HepG2 (cell line): ENCODE data around the gene PIEZO1. TPM values are rescaled to one million over a fixed set of nuclear protein-coding genes. Genes with fewer than 3 reads are reported as not detected.

Source experiments
- ARHGAP35 ChIP-seq: sonication (generic); formaldehyde crosslinking; IDR thresholded peaks from 2 replicates; pipeline ENCODE4 v1.9.0; 2022; ENCODE audit warnings: mild to moderate bottlenecking, inconsistent platforms, moderate library complexity, missing genetic modification reagents, borderline replicate concordance
- ATRX ChIP-seq: sonication (generic); formaldehyde crosslinking; IDR thresholded peaks from 2 replicates; pipeline ENCODE4 v1.4.0; 2020; ENCODE audit warnings: missing genetic modification reagents, borderline replicate concordance
- DPF2 ChIP-seq: sonication (generic); formaldehyde crosslinking; IDR thresholded peaks from 2 replicates; pipeline ENCODE4 v1.4.0; 2020; ENCODE audit warnings: mild to moderate bottlenecking, low read depth, missing genetic modification reagents, borderline replicate concordance
- FOXK2 ChIP-seq: fragments of 450-650 bp; IDR thresholded peaks from 2 replicates; pipeline ENCODE4 v1.6.1; 2016
- IRF2 ChIP-seq: IDR thresholded peaks from 2 replicates; pipeline ENCODE4 v1.6.1; 2018; ENCODE audit warnings: missing genetic modification reagents, missing compliant biosample characterization
- KLF13 ChIP-seq: sonication (generic); formaldehyde crosslinking; IDR thresholded peaks from 2 replicates; pipeline ENCODE4 v1.4.0; 2020; ENCODE audit warnings: mild to moderate bottlenecking, missing genetic modification reagents
- KLF15 ChIP-seq: sonication (generic); formaldehyde crosslinking; IDR thresholded peaks from 2 replicates; pipeline ENCODE4 v1.8.1; 2023; ENCODE audit warnings: borderline replicate concordance, mild to moderate bottlenecking, inconsistent platforms, missing genetic modification reagents, mixed read lengths
- KMT2B ChIP-seq: IDR thresholded peaks from 2 replicates; pipeline ENCODE4 v1.6.1; 2016; ENCODE audit warnings: missing genetic modification reagents, missing compliant biosample characterization
- NFE2L2 ChIP-seq: fragments of 150-350 bp; IDR thresholded peaks from 2 replicates; pipeline ENCODE4 v1.6.1; 2014; ENCODE audit warnings: low read length
- RBAK ChIP-seq: sonication (generic); formaldehyde crosslinking; IDR thresholded peaks from 2 replicates; pipeline ENCODE4 v1.5.1; 2020; ENCODE audit warnings: mild to moderate bottlenecking, missing genetic modification reagents
- RCOR2 ChIP-seq: IDR thresholded peaks from 2 replicates; pipeline ENCODE4 v1.6.1; 2016; ENCODE audit warnings: missing biosample characterization, missing genetic modification reagents
- REXO4 ChIP-seq: sonication (generic); formaldehyde crosslinking; IDR thresholded peaks from 2 replicates; pipeline ENCODE4 v1.8.0; 2022; ENCODE audit warnings: missing genetic modification reagents, mild to moderate bottlenecking, borderline replicate concordance
- RXRA ChIP-seq: sonication (generic); formaldehyde crosslinking; IDR thresholded peaks from 2 replicates; pipeline ENCODE4 v1.5.1; 2020; ENCODE audit warnings: missing genetic modification reagents
- SP4 ChIP-seq: sonication (generic); formaldehyde crosslinking; IDR thresholded peaks from 2 replicates; pipeline ENCODE4 v1.8.1; 2023; ENCODE audit warnings: mild to moderate bottlenecking, missing genetic modification reagents
- ZGPAT ChIP-seq: IDR thresholded peaks from 2 replicates; pipeline ENCODE4 v1.6.1; 2016; ENCODE audit warnings: mild to moderate bottlenecking
- ZNF160 ChIP-seq: sonication (generic); formaldehyde crosslinking; IDR thresholded peaks from 2 replicates; pipeline ENCODE4 v1.8.0; 2022; ENCODE audit warnings: mild to moderate bottlenecking, inconsistent platforms, missing genetic modification reagents
- ZNF280D ChIP-seq: sonication (generic); formaldehyde crosslinking; IDR thresholded peaks from 2 replicates; pipeline ENCODE4 v1.5.1; 2020; ENCODE audit warnings: mild to moderate bottlenecking, missing genetic modification reagents
- ZNF615 ChIP-seq: sonication (generic); formaldehyde crosslinking; IDR thresholded peaks from 2 replicates; pipeline ENCODE4 v1.5.0; 2020; ENCODE audit warnings: mild to moderate bottlenecking, missing genetic modification reagents, borderline replicate concordance
- polyA plus RNA-seq, 8 experiments: library from polyadenylated mRNA; depleted of rRNA in 3 of 8; stranded (reverse) in 7 of 8; unstranded in 1 of 8; fragments of >200 nt; fragmentation: Illumina TruSeq in 4 of 8; extraction: Trizol in 4 of 8; gene quantifications; 2 replicates each; pipeline versions ENCODE4 v1.2.1 to v1.2.3, GENCODE V29; 2011 to 2016; ENCODE audit warnings: low read depth in 4 of 8, missing spikeins in 1 of 8, mixed read lengths in 1 of 8; ENCODE audit not compliant: insufficient read depth in 1 of 8
- total RNA-seq, 5 experiments: library from RNA; depleted of rRNA; stranded (reverse); fragments of >200 nt; fragmentation: Illumina TruSeq; extraction: Trizol; gene quantifications; 2 replicates each; pipeline ENCODE4 v1.2.3, GENCODE V29; 2016; ENCODE audit warnings: low read depth in 1 of 5
- TF ChIP-seq, protein P1 (sequence below): sonication (generic); formaldehyde crosslinking; IDR thresholded peaks from 2 replicates; pipeline ENCODE4 v1.5.0; 2020; ENCODE audit warnings: missing genetic modification reagents, mild to moderate bottlenecking, borderline replicate concordance
- TF ChIP-seq, protein P2 (sequence below): sonication (generic); formaldehyde crosslinking; conservative IDR thresholded peaks from 2 replicates; pipeline ENCODE4 v1.4.0; 2020; ENCODE audit warnings: missing genetic modification reagents
- TF ChIP-seq, protein P3 (sequence below): IDR thresholded peaks from 2 replicates; pipeline ENCODE4 v1.6.1; 2016; ENCODE audit warnings: low read depth, borderline replicate concordance

PIEZO1 gene
- total and polyA plus RNA-seq, 2 of the 13 experiments (the other 11 are each of a cell fraction or from before 2014, with no cell fraction given): 67.9 to 85.0 TPM

DNA sequence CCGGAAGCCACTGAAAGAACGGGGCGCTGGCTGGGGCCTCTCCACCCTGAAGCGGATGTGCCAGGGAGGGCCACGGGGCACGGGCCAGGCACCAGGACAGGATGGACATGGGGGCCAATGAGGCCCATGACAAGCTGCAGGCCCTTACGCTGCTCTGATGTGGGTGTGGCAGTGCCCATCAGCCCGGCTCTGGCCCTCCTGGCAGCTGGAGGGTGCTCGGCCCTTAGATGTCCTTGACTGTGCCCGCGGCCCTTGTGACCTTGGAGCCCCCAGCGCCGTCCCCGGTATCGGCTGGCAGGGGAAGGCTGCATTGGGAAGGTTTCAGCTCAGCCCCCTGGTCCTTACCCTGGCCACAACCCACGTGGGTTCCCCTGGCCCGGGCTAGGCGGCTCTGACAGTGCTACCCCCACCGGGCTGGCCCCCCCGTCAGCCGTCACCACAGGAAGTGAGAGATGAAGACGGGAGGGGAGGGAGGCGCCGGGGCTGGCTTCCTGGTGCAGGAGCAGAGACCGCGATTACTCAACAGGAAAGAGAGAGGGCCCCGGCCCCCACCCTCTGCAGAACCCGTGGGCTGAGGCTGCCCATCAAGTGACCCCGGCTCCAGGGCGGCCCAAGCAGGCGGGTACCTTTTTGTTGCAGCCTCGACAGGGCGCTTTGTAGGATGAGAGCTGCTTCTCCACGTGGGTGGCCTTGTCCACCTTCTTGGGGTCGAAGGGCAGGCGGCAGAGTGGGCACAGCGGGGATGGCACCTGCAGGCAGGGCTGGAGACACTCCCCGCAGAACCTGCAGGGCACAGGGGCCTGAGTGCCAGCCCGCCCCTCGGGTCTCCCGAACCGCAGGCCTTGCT lies 84.2 kb downstream of the PIEZO1 start (continued):
- TF ChIP-seq, protein P1, sequence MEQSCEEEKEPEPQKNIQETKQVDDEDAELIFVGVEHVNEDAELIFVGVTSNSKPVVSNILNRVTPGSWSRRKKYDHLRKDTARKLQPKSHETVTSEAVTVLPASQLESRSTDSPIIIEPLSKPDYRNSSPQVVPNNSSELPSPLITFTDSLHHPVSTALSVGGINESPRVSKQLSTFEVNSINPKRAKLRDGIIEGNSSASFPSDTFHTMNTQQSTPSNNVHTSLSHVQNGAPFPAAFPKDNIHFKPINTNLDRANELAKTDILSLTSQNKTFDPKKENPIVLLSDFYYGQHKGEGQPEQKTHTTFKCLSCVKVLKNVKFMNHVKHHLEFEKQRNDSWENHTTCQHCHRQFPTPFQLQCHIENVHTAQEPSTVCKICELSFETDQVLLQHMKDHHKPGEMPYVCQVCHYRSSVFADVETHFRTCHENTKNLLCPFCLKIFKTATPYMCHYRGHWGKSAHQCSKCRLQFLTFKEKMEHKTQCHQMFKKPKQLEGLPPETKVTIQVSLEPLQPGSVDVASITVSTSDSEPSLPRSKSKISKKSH (CRISPR knock-in tag): no peak; the same call in 1 of the 2 replicates
- peak; percentile 81; the same call in 1 of the 2 replicates for TF ChIP-seq DPF2
- no peak for TF ChIP-seq KLF13
- 0 out of 2 replicates have a peak, but pooled peaks have one; percentile 16 for TF ChIP-seq RCOR2
- TF ChIP-seq ZNF280D (CRISPR knock-in tag): peak; percentile 85
- peak; percentile 26; the same call in 1 of the 2 replicates for TF ChIP-seq ARHGAP35
- no peak for TF ChIP-seq ZNF615
- TF ChIP-seq KLF15 (CRISPR knock-in tag): no peak
- no peak for TF ChIP-seq NFE2L2
- TF ChIP-seq ATRX (CRISPR knock-in tag): no peak
- TF ChIP-seq, protein P2, sequence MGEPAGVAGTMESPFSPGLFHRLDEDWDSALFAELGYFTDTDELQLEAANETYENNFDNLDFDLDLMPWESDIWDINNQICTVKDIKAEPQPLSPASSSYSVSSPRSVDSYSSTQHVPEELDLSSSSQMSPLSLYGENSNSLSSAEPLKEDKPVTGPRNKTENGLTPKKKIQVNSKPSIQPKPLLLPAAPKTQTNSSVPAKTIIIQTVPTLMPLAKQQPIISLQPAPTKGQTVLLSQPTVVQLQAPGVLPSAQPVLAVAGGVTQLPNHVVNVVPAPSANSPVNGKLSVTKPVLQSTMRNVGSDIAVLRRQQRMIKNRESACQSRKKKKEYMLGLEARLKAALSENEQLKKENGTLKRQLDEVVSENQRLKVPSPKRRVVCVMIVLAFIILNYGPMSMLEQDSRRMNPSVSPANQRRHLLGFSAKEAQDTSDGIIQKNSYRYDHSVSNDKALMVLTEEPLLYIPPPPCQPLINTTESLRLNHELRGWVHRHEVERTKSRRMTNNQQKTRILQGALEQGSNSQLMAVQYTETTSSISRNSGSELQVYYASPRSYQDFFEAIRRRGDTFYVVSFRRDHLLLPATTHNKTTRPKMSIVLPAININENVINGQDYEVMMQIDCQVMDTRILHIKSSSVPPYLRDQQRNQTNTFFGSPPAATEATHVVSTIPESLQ (CRISPR knock-in tag): 0 out of 2 replicates have a peak, but pooled peaks have one; percentile 37
- peak; percentile 92 for TF ChIP-seq RXRA
- peak; percentile 72 for TF ChIP-seq IRF2 (CRISPR knock-in tag)
- 0 out of 2 replicates have a peak, but pooled peaks have one; percentile 38 for TF ChIP-seq ZNF160
- no peak for TF ChIP-seq REXO4 (CRISPR knock-in tag)
- peak; percentile 95 for TF ChIP-seq ZGPAT
- TF ChIP-seq, protein P3, sequence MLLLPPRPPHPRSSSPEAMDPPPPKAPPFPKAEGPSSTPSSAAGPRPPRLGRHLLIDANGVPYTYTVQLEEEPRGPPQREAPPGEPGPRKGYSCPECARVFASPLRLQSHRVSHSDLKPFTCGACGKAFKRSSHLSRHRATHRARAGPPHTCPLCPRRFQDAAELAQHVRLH (CRISPR knock-in tag): 0 out of 2 replicates have a peak, but pooled peaks have one; percentile 39
- TF ChIP-seq KMT2B (CRISPR knock-in tag): no peak; the same call in none of the 2 replicates
- no peak for TF ChIP-seq SP4 (CRISPR knock-in tag)
- TF ChIP-seq RBAK (CRISPR knock-in tag): 0 out of 2 replicates have a peak, but pooled peaks have one; percentile 25
- TF ChIP-seq FOXK2: no peak
